ENCODE results near the gene CAPN5. TPM values are rescaled to one million over a fixed set of nuclear protein-coding genes. Genes with fewer than 3 reads are reported as not detected.

The CAPN5 gene
- total RNA-seq, 1 donor from 2014 or later = 7.9 TPM

- Histone ChIP-seq H3K27ac (no peak overlapping the region), H3K27me3 (no peaks in the 10 kb centered on the region), H3K9me3 (no peaks in the 10 kb centered on the region), H3K36me3 (no peaks in the 10 kb centered on the region), H3K4me3 (peak overlapping the region; percentile 47 to 56), H3K4me1 (no peaks in the 10 kb centered on the region)
- DNase-seq (ENCODE audit: low spot score in 2 of 2) = no peak
- TF ChIP-seq CTCF (IDR thresholded peaks at IDR 0.05) = peak in 2 of 3 experiments; percentile 22 to 50
- intact Hi-C loops (cut with DNase I) = no loop called here
Observed at GRCh38 chr11:77039491-77040400, 27.0 kb upstream of the CAPN5 start.

- no peaks in the 10 kb centered on the region for H3K9me3 ChIP-seq
- H3K27ac ChIP-seq = no peak overlapping the region
- H3K27me3 ChIP-seq = no peaks in the 10 kb centered on the region
- TF ChIP-seq CTCF (IDR thresholded peaks at IDR 0.05) = no peak
- H3K4me1 ChIP-seq = no peaks in the 10 kb centered on the region
- H3K4me3 ChIP-seq = peak overlapping the region; percentile 47 to 56
- no peak for DNase-seq (ENCODE audit: low spot score in 2 of 2)
- H3K36me3 ChIP-seq = no peaks in the 10 kb centered on the region
- intact Hi-C loops (cut with DNase I) = no loop called here
Observed at GRCh38 chr11:77040401-77040777, 26.4 kb upstream of the CAPN5 start.

GRCh38 chr11:77040889-77041288, 25.9 kb upstream of the CAPN5 start:
- H3K36me3 ChIP-seq = no peaks in the 10 kb centered on the region
- H3K27ac ChIP-seq = no peak overlapping the region
- intact Hi-C loops (cut with DNase I) = no loop called here
- no peaks in the 10 kb centered on the region for H3K9me3 ChIP-seq
- no peak for DNase-seq (ENCODE audit: low spot score in 2 of 2)
- H3K4me3 ChIP-seq = no peak overlapping the region
- no peaks in the 10 kb centered on the region for H3K27me3 ChIP-seq
- H3K4me1 ChIP-seq = peaks cover 0 to 1% of the 10 kb centered on the region in 2 donors
- no peak for TF ChIP-seq CTCF (IDR thresholded peaks at IDR 0.05)

DNA sequence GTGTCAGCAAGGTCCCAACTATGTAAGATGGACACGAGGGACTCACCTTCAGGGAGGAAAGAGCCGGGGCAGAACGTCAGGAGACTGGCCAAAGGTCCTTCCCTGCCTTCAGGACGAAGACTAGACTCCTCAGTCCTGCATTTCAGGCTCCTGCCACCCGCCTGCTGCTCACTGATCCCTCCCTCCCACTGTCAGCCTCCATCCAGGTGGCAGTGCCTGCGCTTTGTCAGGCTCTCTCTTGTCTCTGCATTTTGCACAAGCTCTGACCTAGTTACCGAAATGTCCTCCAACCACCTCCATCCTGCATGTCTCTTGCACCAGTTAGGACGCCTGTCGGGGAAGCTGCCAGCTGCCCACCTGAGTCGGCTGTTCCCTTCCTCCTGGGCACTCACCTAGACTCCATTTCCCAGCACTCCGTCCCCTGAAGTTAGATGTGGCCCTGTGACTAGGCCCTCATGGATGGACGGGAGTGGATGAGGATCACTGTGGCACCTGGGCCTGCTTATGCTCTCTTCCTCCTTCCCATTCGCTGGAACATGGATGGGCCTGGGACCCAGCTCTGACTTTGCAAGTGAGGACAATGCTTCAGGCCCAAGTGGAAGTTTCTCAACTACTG, 24.6 kb upstream of the CAPN5 start:
- Histone ChIP-seq H3K36me3 (no peaks in the 10 kb centered on the region), H3K27me3 (no peaks in the 10 kb centered on the region), H3K4me1 (peaks cover 0 to 5% of the 10 kb centered on the region in 2 donors), H3K4me3 (no peak overlapping the region), H3K27ac (no peak overlapping the region), H3K9me3 (no peaks in the 10 kb centered on the region)
- DNase-seq (ENCODE audit: low spot score in 2 of 2) = no peak
- intact Hi-C loops (cut with DNase I) = no loop called here
- TF ChIP-seq CTCF (IDR thresholded peaks at IDR 0.05) = no peak

DNA sequence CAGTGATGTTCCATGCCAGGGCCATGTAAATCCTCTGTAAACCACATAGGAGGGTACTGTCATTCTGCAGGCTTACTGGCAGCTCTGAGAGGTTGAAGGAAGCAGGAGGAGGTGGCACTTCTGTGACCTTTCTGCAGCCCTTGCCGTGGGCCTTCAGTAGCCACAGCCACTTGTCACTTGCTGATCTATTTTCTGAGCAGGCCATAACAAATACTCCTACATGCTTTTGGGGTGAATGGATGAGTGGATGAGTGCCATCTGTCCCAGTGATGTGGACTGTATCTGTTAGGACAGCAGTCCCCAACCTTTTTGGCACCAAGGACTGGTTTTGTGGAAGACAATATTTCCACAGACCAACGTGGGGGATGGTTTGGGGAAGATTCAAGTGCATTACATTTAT, 22.4 kb upstream of the CAPN5 start:
- Histone ChIP-seq H3K4me1 (peaks cover 0 to 5% of the 10 kb centered on the region in 2 donors), H3K27me3 (no peaks in the 10 kb centered on the region), H3K36me3 (no peaks in the 10 kb centered on the region), H3K9me3 (no peaks in the 10 kb centered on the region), H3K27ac (no peak overlapping the region), H3K4me3 (no peak overlapping the region)
- intact Hi-C loops (cut with DNase I) = no loop called here
- TF ChIP-seq CTCF (IDR thresholded peaks at IDR 0.05) = no peak
- DNase-seq (ENCODE audit: low spot score in 2 of 2) = no peak

Measured in ascending aorta (tissue), 2 donors.